GM23338 (cell line): ENCODE measurements around the gene SIRT3. TPM values are rescaled to one million over a fixed set of nuclear protein-coding genes. Genes with fewer than 3 reads are reported as not detected.

ENCODE experiments used
- ATAC-seq: fragments of 200-7000 bp; cut with Tn5 transposase; 3 replicates; pipeline ENCODE4 v1.9.1; 2020
- DNase-seq: peaks from one replicate; pipeline ENCODE4 v3.0.0-alpha.2; 2015; ENCODE audit warnings: low spot score
- H2AFZ ChIP-seq: fragments of 200-600 bp; sonication (generic); 2 replicates; pipeline ENCODE4 v1.8.0; 2016; ENCODE audit warnings: antibody characterized with exemption, mild to moderate bottlenecking, moderate library complexity
- H3F3A ChIP-seq: fragments of 200-600 bp; sonication (generic); replicated peaks from 2 replicates; pipeline ENCODE4 v1.8.0; 2017; ENCODE audit warnings: antibody characterized with exemption, mixed run types, low read depth
- H3K27ac ChIP-seq: fragments of 200-600 bp; sonication (generic); 2 replicates; pipeline ENCODE4 v1.6.1; 2016; ENCODE audit warnings: low read depth
- H3K27me3 ChIP-seq: fragments of 200-600 bp; sonication (generic); 2 replicates; pipeline ENCODE4 v1.8.0; 2016; ENCODE audit warnings: mild to moderate bottlenecking, mixed run types, moderate library complexity; ENCODE audit not compliant: insufficient read depth
- H3K36me3 ChIP-seq: fragments of 200-600 bp; sonication (generic); 2 replicates; pipeline ENCODE4 v1.8.0; 2016; ENCODE audit warnings: mild to moderate bottlenecking; ENCODE audit not compliant: insufficient read depth
- H3K4me1 ChIP-seq: fragments of 200-600 bp; sonication (generic); 2 replicates; pipeline ENCODE4 v1.8.0; 2016; ENCODE audit warnings: mild to moderate bottlenecking, moderate library complexity; ENCODE audit not compliant: insufficient read depth
- H3K4me2 ChIP-seq: fragments of 200-600 bp; sonication (generic); 2 replicates; pipeline ENCODE4 v1.7.1; 2017; ENCODE audit warnings: mixed run types
- H3K4me3 ChIP-seq: fragments of 200-600 bp; sonication (generic); 2 replicates; pipeline ENCODE4 v1.6.1; 2016; ENCODE audit warnings: mixed run types
- H3K79me2 ChIP-seq: fragments of 200-600 bp; sonication (generic); replicated peaks from 2 replicates; pipeline ENCODE4 v1.8.0; 2017; ENCODE audit warnings: mild to moderate bottlenecking; ENCODE audit not compliant: insufficient read depth
- H3K9me2 ChIP-seq: fragments of 200-600 bp; sonication (generic); 2 replicates; pipeline ENCODE4 v1.8.0; 2017; ENCODE audit not compliant: insufficient read depth
- H4K20me1 ChIP-seq: fragments of 200-600 bp; sonication (generic); replicated peaks from 2 replicates; pipeline ENCODE4 v1.8.0; 2017; ENCODE audit warnings: mild to moderate bottlenecking; ENCODE audit not compliant: insufficient read depth
- H3K27ac Mint-ChIP-seq: 2 replicates; pipeline ENCODE4 v1.8.0; 2020; ENCODE audit warnings: inconsistent platforms, mild to moderate bottlenecking, moderate library complexity, mixed read lengths
- H3K27me3 Mint-ChIP-seq: 3 replicates; pipeline ENCODE4 v1.8.0; 2022; ENCODE audit warnings: low read depth, mild to moderate bottlenecking, moderate library complexity, mixed read lengths, inconsistent platforms; ENCODE audit not compliant: insufficient read depth, poor library complexity
- H3K36me3 Mint-ChIP-seq: 3 replicates; pipeline ENCODE4 v1.8.0; 2021; ENCODE audit warnings: low read depth, mild to moderate bottlenecking, inconsistent platforms, moderate library complexity, mixed read lengths
- H3K4me1 Mint-ChIP-seq: 3 replicates; pipeline ENCODE4 v1.8.0; 2020; ENCODE audit warnings: mild to moderate bottlenecking, inconsistent platforms, mixed read lengths
- H3K4me3 Mint-ChIP-seq: 3 replicates; pipeline ENCODE4 v1.8.0; 2021; ENCODE audit warnings: moderate library complexity, mild to moderate bottlenecking, inconsistent platforms, mixed read lengths
- H3K9me3 Mint-ChIP-seq: 3 replicates; pipeline ENCODE4 v1.8.0; 2020; ENCODE audit warnings: moderate library complexity, mild to moderate bottlenecking, inconsistent platforms, mixed read lengths
- CREB1 ChIP-seq: fragments of 250-450 bp; sonication (Bioruptor Pico); IDR thresholded peaks from 2 replicates; pipeline ENCODE4 v1.5.0; 2020; ENCODE audit warnings: low read depth, mild to moderate bottlenecking, moderate library complexity
- CTCF ChIP-seq, 2 experiments: fragments of 200-600 bp in 1 of 2; sonication (generic) in 1 of 2; conservative IDR thresholded peaks; 2 replicates each; pipeline versions ENCODE4 v1.5.1 to v1.6.1; 2016 to 2017; ENCODE audit warnings: antibody characterized with exemption in 2 of 2, low read depth in 2 of 2, mild to moderate bottlenecking in 2 of 2, moderate library complexity in 1 of 2
- EZH2 ChIP-seq: fragments of 200-600 bp; sonication (generic); IDR thresholded peaks from one replicate; pipeline ENCODE4 v1.8.0; 2017; ENCODE audit warnings: antibody characterized with exemption, mild to moderate bottlenecking, low read depth; ENCODE audit not compliant: unreplicated experiment
- EZH2phosphoT487 ChIP-seq: fragments of 200-600 bp; sonication (generic); IDR thresholded peaks from one replicate; pipeline ENCODE4 v1.8.1; 2018; ENCODE audit warnings: antibody characterized with exemption; ENCODE audit not compliant: unreplicated experiment
- JUNB ChIP-seq: IDR thresholded peaks from one replicate; pipeline ENCODE4 v1.6.1; 2016; ENCODE audit warnings: antibody characterized with exemption; ENCODE audit not compliant: unreplicated experiment
- NANOG ChIP-seq: IDR thresholded peaks from 2 replicates; pipeline ENCODE4 v1.6.1; 2016; ENCODE audit warnings: antibody characterized with exemption, borderline replicate concordance
- STAT1 ChIP-seq: IDR thresholded peaks from one replicate; pipeline ENCODE4 v1.6.1; 2016; ENCODE audit warnings: antibody characterized with exemption; ENCODE audit not compliant: unreplicated experiment
- ZNF114 ChIP-seq: fragments of 250-450 bp; sonication (Bioruptor Pico); IDR thresholded peaks from 2 replicates; pipeline ENCODE4 v1.5.0; 2020; ENCODE audit warnings: mild to moderate bottlenecking, moderate library complexity
- ZNF331 ChIP-seq: fragments of 250-450 bp; sonication (Bioruptor Pico); IDR thresholded peaks from 2 replicates; pipeline ENCODE4 v1.5.0; 2020; ENCODE audit warnings: low read depth, mild to moderate bottlenecking, moderate library complexity
- polyA plus RNA-seq: library from polyadenylated mRNA; unstranded; fragments of >200 nt; fragmentation: Nextera tagmentation; extraction: Ambion mirVana; gene quantifications from 2 replicates; pipeline ENCODE4 v1.2.1, GENCODE V29; 2016
- total RNA-seq: library from RNA; depleted of rRNA; stranded (reverse); fragments of >200 nt; shearing (Covaris generic); gene quantifications from 2 replicates; pipeline ENCODE4 v1.2.3, GENCODE V29; 2014

The SIRT3 gene
- total and polyA plus RNA-seq, 2 experiments from 2014 or later, result 7.0 to 11.4 TPM

GRCh38 chr11:257766-258493, 21.8 kb upstream of the SIRT3 start:
- H3K36me3 Mint-ChIP-seq, result peaks cover 18% of the 10 kb centered on the region
- peaks cover 4% of the 10 kb centered on the region; the same call in 1 of the 2 replicates for H3K9me2 ChIP-seq
- no peak for ATAC-seq
- H3K27ac ChIP-seq, result no peak overlapping the region
- no peak overlapping the region for H3K27ac Mint-ChIP-seq
- no peaks in the 10 kb centered on the region for H3K36me3 ChIP-seq
- no peaks in the 10 kb centered on the region for H3K4me1 Mint-ChIP-seq
- H3K4me2 ChIP-seq, result no peak overlapping the region
- TF ChIP-seq STAT1, result no peak
- peak in 1 of 2 experiments; percentile 39; a peak in 2 of 4 replicates for TF ChIP-seq CTCF (conservative IDR thresholded peaks at IDR 0.05; ENCODE audit: low read depth in 2 of 2)
- H3K79me2 ChIP-seq, result no peaks in the 10 kb centered on the region
- no peaks in the 10 kb centered on the region for H3F3A ChIP-seq
- no peak overlapping the region for H3K4me3 Mint-ChIP-seq
- no peak for DNase-seq
- no peak overlapping the region; the same call in 1 of the 2 replicates for H2AFZ ChIP-seq
- H3K4me1 ChIP-seq, result no peaks in the 10 kb centered on the region
- H3K27me3 Mint-ChIP-seq, result peaks cover 5% of the 10 kb centered on the region
- no peaks in the 10 kb centered on the region for H4K20me1 ChIP-seq
- H3K4me3 ChIP-seq, result no peak overlapping the region
- H3K27me3 ChIP-seq, result no peaks in the 10 kb centered on the region
- peaks cover 20% of the 10 kb centered on the region for H3K9me3 Mint-ChIP-seq

- no peaks in the 10 kb centered on the region for H3K4me1 ChIP-seq
- H3K27ac ChIP-seq, result no peak overlapping the region
- H3K4me3 ChIP-seq, result no peak overlapping the region
- H3K4me2 ChIP-seq, result no peak overlapping the region
- Mint-ChIP-seq H3K27me3 (peaks cover 5% of the 10 kb centered on the region), H3K27ac (no peak overlapping the region), H3K9me3 (peaks cover 18% of the 10 kb centered on the region), H3K36me3 (peaks cover 22% of the 10 kb centered on the region), H3K4me3 (no peak overlapping the region), H3K4me1 (no peaks in the 10 kb centered on the region)
- H2AFZ ChIP-seq, result no peak overlapping the region
- ATAC-seq (no peak), DNase-seq (no peak)
- no peaks in the 10 kb centered on the region for H3K27me3 ChIP-seq
- no peaks in the 10 kb centered on the region for H3F3A ChIP-seq
- H4K20me1 ChIP-seq, result no peaks in the 10 kb centered on the region
- H3K79me2 ChIP-seq, result no peaks in the 10 kb centered on the region
- H3K9me2 ChIP-seq, result peaks cover 4% of the 10 kb centered on the region; the same call in 1 of the 2 replicates
- no peaks in the 10 kb centered on the region for H3K36me3 ChIP-seq
- TF ChIP-seq ZNF114 (CRISPR knock-in tag), result no peak
- TF ChIP-seq JUNB, result no peak
- TF ChIP-seq EZH2phosphoT487, result no peak
- TF ChIP-seq CREB1 (CRISPR knock-in tag), result no peak
- no peak for TF ChIP-seq NANOG
- TF ChIP-seq CTCF (conservative IDR thresholded peaks at IDR 0.05; ENCODE audit: low read depth in 2 of 2), result no peak
- TF ChIP-seq EZH2, result no peak
- no peak for TF ChIP-seq ZNF331 (CRISPR knock-in tag)
Observed at GRCh38 chr11:256952-257737, 21.0 kb upstream of the SIRT3 start.
